Amniotic epithelial cell (primary cell): ENCODE results near the gene ATP2C2.
"Not testable (repeated sequence)": the region's sequence is repeated elsewhere in the genome, so short reads cannot be mapped to it uniquely, and the experiment has no call there.

ENCODE experiments used
- DNase-seq: peaks from one replicate; pipeline ENCODE4 v3.0.0-alpha.2; 2010; ENCODE audit warnings: low read depth

The ATP2C2 gene

GRCh38 chr16:84421081-84421937 is 53.0 kb downstream of the ATP2C2 start:
- no peak for DNase-seq

DNA sequence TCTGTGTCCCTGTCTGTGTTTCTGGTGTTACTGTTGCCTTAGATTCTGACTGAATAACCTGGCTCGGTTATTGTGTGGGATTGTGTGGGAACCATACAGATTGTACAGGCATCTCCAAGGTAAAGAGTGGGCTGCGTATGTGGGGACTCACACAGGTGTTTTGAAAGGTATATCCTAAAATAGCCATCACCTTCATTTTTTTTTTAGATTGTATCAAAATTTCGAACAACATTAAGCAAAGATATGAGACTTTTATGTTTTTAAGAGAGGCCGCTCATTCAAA is 53.5 kb downstream of the ATP2C2 start:
- no peak for DNase-seq

- DNase-seq, result peak; percentile 67
Observed at GRCh38 chr16:84423416-84423837, 55.1 kb downstream of the ATP2C2 start.

- DNase-seq, result no peak
Observed at GRCh38 chr16:84425696-84426095, 57.4 kb downstream of the ATP2C2 start.

DNA sequence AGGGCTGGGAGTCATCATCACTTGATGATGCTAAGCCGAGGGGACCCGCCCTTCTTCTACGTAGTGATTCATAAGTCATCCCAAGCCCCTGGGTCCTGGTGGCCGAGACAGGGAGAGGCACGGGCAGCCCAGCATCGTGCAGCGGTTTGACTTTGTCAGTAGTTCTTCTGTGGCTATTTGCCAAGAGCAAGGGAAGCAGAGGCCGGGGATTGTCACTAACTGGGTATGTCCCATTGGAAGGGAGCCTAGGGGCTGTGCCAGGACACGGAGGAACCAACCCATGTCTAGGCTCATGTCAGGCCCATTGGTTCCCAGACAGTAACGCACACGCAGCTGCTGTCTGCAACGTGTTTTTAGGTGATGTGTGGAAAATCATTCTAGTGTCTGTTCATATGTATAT is 58.5 kb downstream of the ATP2C2 start:
- DNase-seq, result no peak

DNA sequence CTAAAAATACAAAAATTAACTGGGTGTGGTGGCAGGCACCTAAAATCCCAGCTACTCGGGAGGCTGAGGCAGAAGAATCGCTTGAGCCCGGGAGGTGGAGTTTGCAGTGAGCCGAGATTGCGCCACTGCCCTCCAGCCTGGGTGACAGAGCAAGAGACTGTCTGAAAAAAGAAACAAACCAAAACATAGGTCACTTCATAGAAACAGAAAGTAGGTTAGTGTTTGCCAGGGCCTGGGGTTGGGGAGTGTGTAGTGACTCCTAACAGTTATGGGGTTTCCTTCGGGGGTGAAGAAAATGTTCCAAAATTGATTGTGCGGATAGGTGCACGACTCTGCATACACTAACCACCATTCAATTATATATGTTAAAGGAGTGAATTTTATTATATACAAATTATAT is 59.2 kb downstream of the ATP2C2 start:
- no peak for DNase-seq

GRCh38 chr16:84430860-84431259 is 62.5 kb downstream of the ATP2C2 start:
- no peak for DNase-seq

DNA sequence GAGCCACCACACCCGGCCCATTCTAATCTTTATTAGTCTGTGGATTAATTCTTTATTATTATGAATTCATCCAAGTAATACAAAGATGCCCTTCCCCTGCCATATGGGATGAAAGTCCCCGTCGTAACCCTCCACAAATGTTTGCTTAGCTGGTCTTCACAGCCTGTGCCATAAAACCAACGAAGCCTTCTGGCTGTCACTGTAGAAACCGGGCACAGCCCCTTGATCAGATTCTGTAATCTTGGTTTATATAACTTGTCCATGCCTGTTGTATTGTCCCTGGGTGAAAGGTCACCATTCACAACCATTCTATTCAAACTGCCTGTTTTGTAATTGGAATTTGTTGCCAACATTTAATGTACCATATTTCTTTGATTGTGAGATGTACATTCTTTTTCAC is 66.5 kb downstream of the ATP2C2 start:
- no peak for DNase-seq

- no peak for DNase-seq
Observed at GRCh38 chr16:84436196-84436595, 67.9 kb downstream of the ATP2C2 start.

GRCh38 chr16:84438971-84439696 is 70.8 kb downstream of the ATP2C2 start:
- DNase-seq, result no peak

GRCh38 chr16:84442416-84443145 is 74.2 kb downstream of the ATP2C2 start:
- DNase-seq, result no peak

GRCh38 chr16:84443166-84443802 is 74.9 kb downstream of the ATP2C2 start:
- no peak for DNase-seq

- no peak for DNase-seq
Observed at GRCh38 chr16:84444476-84444875, 76.1 kb downstream of the ATP2C2 start.

- peak; percentile 28 for DNase-seq
Observed at GRCh38 chr16:84446084-84446483, 77.7 kb downstream of the ATP2C2 start.

DNA sequence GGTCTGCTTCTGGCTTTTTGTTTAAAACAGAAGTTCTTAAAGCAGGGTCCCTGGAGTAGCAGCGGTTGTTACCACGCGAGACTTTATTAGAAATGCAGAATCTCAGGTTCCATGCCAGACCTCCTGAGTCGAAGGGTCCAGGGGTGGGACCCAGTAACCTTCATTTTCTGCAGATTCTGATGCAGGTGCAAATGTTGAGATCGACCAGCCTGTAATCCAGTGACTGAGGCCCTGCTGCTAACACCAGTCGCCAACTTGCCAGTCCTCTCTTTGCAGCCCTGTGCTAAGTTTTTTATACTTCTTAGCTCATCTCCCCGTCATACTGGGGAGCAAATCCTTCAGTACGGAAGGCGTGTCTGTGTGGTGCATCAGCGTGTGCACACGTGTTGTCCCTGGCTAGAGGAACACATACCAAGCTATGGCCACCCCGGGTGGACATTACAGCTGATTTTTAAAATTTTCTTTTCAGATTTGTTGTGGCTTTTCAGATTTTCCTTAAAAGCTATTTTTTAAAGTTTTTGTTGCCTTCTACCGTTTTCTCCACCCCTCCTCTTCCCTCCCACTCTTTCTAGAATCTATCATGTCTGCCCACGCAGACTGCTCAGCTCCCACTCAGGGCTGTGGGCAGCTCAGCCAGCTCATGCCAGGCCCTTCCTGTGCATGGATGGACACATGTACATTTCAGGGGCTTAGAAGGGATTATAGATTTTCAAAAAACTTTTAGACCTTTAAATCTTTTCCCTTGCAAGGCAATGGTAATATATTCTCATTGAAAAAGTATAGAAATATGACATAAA is 78.5 kb downstream of the ATP2C2 start:
- DNase-seq, result peak; percentile 61

DNA sequence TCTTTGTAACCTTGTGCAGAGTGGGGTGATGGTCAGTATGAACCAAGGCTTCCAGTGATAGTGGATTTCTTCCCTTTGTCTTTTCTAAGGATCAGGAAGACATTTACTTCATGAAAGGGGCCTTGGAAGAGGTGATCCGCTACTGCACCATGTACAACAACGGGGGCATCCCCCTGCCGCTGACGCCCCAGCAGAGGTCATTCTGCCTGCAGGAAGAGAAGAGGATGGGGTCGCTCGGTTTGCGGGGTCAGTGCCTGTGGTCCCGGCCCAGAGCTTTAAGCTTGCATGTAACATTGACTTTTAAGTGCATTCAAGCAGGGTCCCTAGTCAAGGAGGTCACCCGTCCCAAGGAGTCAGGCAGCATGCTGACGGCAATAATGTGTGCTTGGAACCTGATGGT is 80.1 kb downstream of the ATP2C2 start:
- no peak for DNase-seq

DNA sequence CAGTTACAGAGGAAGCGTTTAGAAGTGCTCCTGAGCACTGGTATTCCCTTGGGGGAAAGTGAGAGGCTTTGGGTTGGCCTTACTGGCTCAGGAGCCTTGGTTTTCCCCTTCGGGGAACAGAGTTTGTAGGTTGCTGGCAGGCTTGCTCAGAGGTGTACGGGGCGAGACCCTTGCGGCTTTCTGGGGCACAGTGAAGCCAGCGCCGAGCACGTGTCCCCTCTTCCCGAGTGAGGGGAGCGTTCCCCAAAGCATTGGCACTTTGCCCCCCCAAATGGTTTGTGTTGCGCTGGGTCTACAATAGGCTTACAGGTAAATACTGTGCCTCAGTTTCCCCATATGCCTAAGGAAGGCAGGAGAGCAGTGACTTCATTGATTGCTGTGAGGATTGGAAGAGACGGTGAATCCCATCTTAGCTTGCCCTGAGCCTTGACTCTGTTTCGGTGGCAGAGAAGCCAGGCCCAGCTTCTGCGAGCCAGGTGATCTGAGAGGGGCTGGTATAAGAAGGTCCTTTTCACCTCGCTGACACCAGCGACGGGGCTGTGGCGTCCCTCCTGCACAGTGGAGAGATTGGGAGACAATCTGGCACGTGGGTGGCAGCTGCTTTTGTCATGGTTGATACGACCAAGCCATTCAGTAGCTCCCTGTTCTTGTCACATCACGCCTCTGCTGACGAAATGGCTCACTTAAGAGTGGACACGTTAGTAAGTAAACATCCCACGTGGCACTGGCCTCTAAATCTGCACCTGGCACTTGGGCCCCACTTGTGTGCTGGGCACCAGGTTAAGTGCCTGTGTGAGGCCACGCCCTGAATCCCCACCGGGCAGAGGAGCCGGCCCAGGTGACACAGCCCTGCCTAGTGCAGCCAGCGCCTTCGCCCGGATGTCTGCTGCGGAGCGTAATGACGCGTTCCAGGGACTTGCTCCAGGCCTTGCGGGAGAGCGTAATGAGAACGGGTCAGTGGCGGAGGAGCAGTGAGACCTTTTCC is 81.1 kb downstream of the ATP2C2 start:
- no peak for DNase-seq

- no peak for DNase-seq
Observed at GRCh38 chr16:84450176-84450865, 82.0 kb downstream of the ATP2C2 start.

GRCh38 chr16:84451010-84451676 is 82.8 kb downstream of the ATP2C2 start:
- not testable (repeated sequence) for DNase-seq
